A549 (cell line): ENCODE data around the gene SLC6A4. TPM values are rescaled to one million over a fixed set of nuclear protein-coding genes. Genes with fewer than 3 reads are reported as not detected.

Experiments
- ATAC-seq, 2 experiments: fragments of 200-7000 bp in 1 of 2; fragments of >200 bp in 1 of 2; cut with Nextera tagmentation in 1 of 2; cut with Tn5 transposase in 1 of 2; 3 replicates each; pipeline versions ENCODE4 v1.8.0 to v1.9.1; 2018 to 2020; ENCODE audit warnings: mild to moderate bottlenecking in 1 of 2, moderate library complexity in 1 of 2
- CTCF ChIA-PET: fragments of 300-600 bp; sonication (Branson Sonifier 250); formaldehyde crosslinking; extraction: SDS; loops from one replicate; lab custom pipeline; 2021; ENCODE audit warnings: antibody characterized with exemption, inconsistent platforms; lab: Yijun Ruan, JAX
- POLR2A ChIA-PET: fragments of 350-600 bp; formaldehyde crosslinking; extraction: SDS; loops from one replicate; lab custom pipeline; 2021; ENCODE audit warnings: antibody characterized with exemption, inconsistent platforms; lab: Yijun Ruan, JAX
- DNase-seq, 2 experiments: peaks; one replicate each; pipeline versions ENCODE4 v3.0.0 to v3.0.0-alpha.2; 2011 to 2016; ENCODE audit warnings: low read depth in 1 of 2, low spot score in 1 of 2
- FAIRE-seq: peaks from 2 replicates; lab custom pipeline; 2011; peaks lifted over from hg19 to GRCh38; lab: Jason Lieb, UNC
- H3K27ac ChIP-seq, 2 experiments: fragments of >200 bp; sonication (Bioruptor Twin); formaldehyde crosslinking; 3 replicates each; pipeline ENCODE4 v1.5.1; 2016 to 2017
- H3K4me1 ChIP-seq: fragments of >200 bp; sonication (Bioruptor Twin); formaldehyde crosslinking; 3 replicates; pipeline ENCODE4 v1.6.1; 2016
- H3K4me2 ChIP-seq: fragments of >200 bp; sonication (Bioruptor Twin); formaldehyde crosslinking; 3 replicates; pipeline ENCODE4 v1.6.1; 2016
- H3K4me3 ChIP-seq: fragments of >200 bp; sonication (Bioruptor Twin); formaldehyde crosslinking; 3 replicates; pipeline ENCODE4 v1.5.1; 2016
- H3K9me3 ChIP-seq: fragments of >200 bp; sonication (Bioruptor Twin); formaldehyde crosslinking; 3 replicates; pipeline ENCODE4 v1.6.1; 2016
- BCL3 ChIP-seq: fragments of >200 bp; sonication (Bioruptor Twin); formaldehyde crosslinking; IDR thresholded peaks from 3 replicates; pipeline ENCODE4 v1.6.1; 2016
- BHLHE40 ChIP-seq: IDR thresholded peaks from 2 replicates; pipeline ENCODE4 v1.6.1; 2012; ENCODE audit warnings: low read depth, low read length, inconsistent platforms
- CBX2 ChIP-seq: fragments of 200-600 bp; sonication (generic); IDR thresholded peaks from 2 replicates; pipeline ENCODE4 v1.6.1; 2016; ENCODE audit warnings: low read depth, mild to moderate bottlenecking, borderline replicate concordance
- CEBPB ChIP-seq, 2 experiments: fragments of >200 bp in 1 of 2; sonication (Bioruptor Twin) in 1 of 2; formaldehyde crosslinking in 1 of 2; IDR thresholded peaks; 2 replicates each; pipeline ENCODE4 v1.6.1; 2012 to 2016
- CHD4 ChIP-seq: fragments of 200-600 bp; sonication (generic); IDR thresholded peaks from 2 replicates; pipeline ENCODE4 v1.6.1; 2016; ENCODE audit warnings: antibody characterized with exemption, mild to moderate bottlenecking, borderline replicate concordance
- EHMT2 ChIP-seq: fragments of 200-600 bp; sonication (generic); IDR thresholded peaks from 2 replicates; pipeline ENCODE4 v1.6.1; 2016; ENCODE audit warnings: antibody characterized with exemption, low read depth, mild to moderate bottlenecking, moderate library complexity
- FOSL2 ChIP-seq, 2 experiments: fragments of 450-650 bp in 1 of 2; fragments of >200 bp in 1 of 2; sonication (Bioruptor Twin) in 1 of 2; formaldehyde crosslinking; IDR thresholded peaks; 2 replicates each; pipeline versions ENCODE4 v1.5.0 to v1.6.1; 2016 to 2020; ENCODE audit warnings: mild to moderate bottlenecking in 1 of 2, moderate library complexity in 1 of 2
- FOXS1 ChIP-seq: fragments of 250-450 bp; sonication (Bioruptor Pico); IDR thresholded peaks from 2 replicates; pipeline ENCODE4 v1.5.0; 2020; ENCODE audit warnings: mild to moderate bottlenecking, moderate library complexity
- HOXA7 ChIP-seq: fragments of 250-450 bp; sonication (Bioruptor Pico); IDR thresholded peaks from 2 replicates; pipeline ENCODE4 v1.5.0; 2020; ENCODE audit warnings: mild to moderate bottlenecking, moderate library complexity
- HOXB13 ChIP-seq: fragments of 250-450 bp; sonication (Bioruptor Pico); IDR thresholded peaks from 2 replicates; pipeline ENCODE4 v1.5.0; 2020; ENCODE audit warnings: low read depth, mild to moderate bottlenecking, moderate library complexity
- JUN ChIP-seq, 2 experiments: fragments of >200 bp; sonication (Bioruptor Twin); formaldehyde crosslinking; IDR thresholded peaks; 2 replicates in 1 of 2; 3 replicates in 1 of 2; pipeline ENCODE4 v1.6.1; 2016 to 2017
- JUNB ChIP-seq: fragments of >200 bp; sonication (Bioruptor Twin); formaldehyde crosslinking; IDR thresholded peaks from 2 replicates; pipeline ENCODE4 v1.6.1; 2016
- KDM5A ChIP-seq: fragments of 200-600 bp; sonication (generic); IDR thresholded peaks from 2 replicates; pipeline ENCODE4 v1.6.1; 2016; ENCODE audit warnings: antibody characterized with exemption, mild to moderate bottlenecking
- MAFK ChIP-seq: fragments of 450-650 bp; IDR thresholded peaks from 2 replicates; pipeline ENCODE4 v1.6.1; 2014; ENCODE audit not compliant: partially characterized antibody
- MYC ChIP-seq: IDR thresholded peaks from 2 replicates; pipeline ENCODE4 v1.6.1; 2012; ENCODE audit warnings: mild to moderate bottlenecking, inconsistent platforms, low read length, improper control_type of control experiment, borderline replicate concordance
- NPAS2 ChIP-seq: fragments of 250-450 bp; sonication (Bioruptor Pico); IDR thresholded peaks from 2 replicates; pipeline ENCODE4 v1.8.0; 2022; ENCODE audit warnings: mild to moderate bottlenecking, moderate library complexity, borderline replicate concordance
- NR3C1 ChIP-seq: fragments of >200 bp; sonication (Bioruptor Twin); formaldehyde crosslinking; IDR thresholded peaks from 3 replicates; pipeline ENCODE4 v1.6.1; 2017
- PHF8 ChIP-seq: fragments of 200-600 bp; sonication (generic); IDR thresholded peaks from 2 replicates; pipeline ENCODE4 v1.6.1; 2016; ENCODE audit warnings: low read depth, mild to moderate bottlenecking, antibody characterized with exemption, moderate library complexity, borderline replicate concordance
- POLR2AphosphoS2 ChIP-seq: conservative IDR thresholded peaks from 2 replicates; pipeline ENCODE4 v1.6.1; 2012; ENCODE audit warnings: low read length, improper control_type of control experiment, inconsistent platforms
- RAD21 ChIP-seq, 2 experiments: fragments of >200 bp in 1 of 2; sonication (Bioruptor Twin) in 1 of 2; formaldehyde crosslinking in 1 of 2; IDR thresholded peaks in 1 of 2; conservative IDR thresholded peaks in 1 of 2; 2 replicates in 1 of 2; 3 replicates in 1 of 2; pipeline ENCODE4 v1.6.1; 2012 to 2018; ENCODE audit warnings: inconsistent platforms in 1 of 2
- RCOR1 ChIP-seq: fragments of 150-350 bp; IDR thresholded peaks from 2 replicates; pipeline ENCODE4 v1.6.1; 2014; ENCODE audit warnings: antibody characterized with exemption, low read length, low read depth
- TFCP2L1 ChIP-seq: fragments of 250-450 bp; sonication (Bioruptor Pico); IDR thresholded peaks from 2 replicates; pipeline ENCODE4 v1.5.0; 2021; ENCODE audit warnings: mild to moderate bottlenecking
- USF2 ChIP-seq: fragments of 450-650 bp; IDR thresholded peaks from 2 replicates; pipeline ENCODE4 v1.6.1; 2014; ENCODE audit warnings: antibody characterized with exemption
- ZNF302 ChIP-seq: fragments of 250-450 bp; sonication (Bioruptor Pico); IDR thresholded peaks from 2 replicates; pipeline ENCODE4 v1.9.0; 2021; ENCODE audit warnings: inconsistent platforms, mild to moderate bottlenecking, moderate library complexity
- ZSCAN20 ChIP-seq: fragments of 250-450 bp; sonication (Bioruptor Pico); IDR thresholded peaks from 2 replicates; pipeline ENCODE4 v1.8.0; 2022; ENCODE audit warnings: mild to moderate bottlenecking, moderate library complexity
- WGBS: methylation state at CpG from one replicate; pipeline ENCODE4 v1.1.6; 2017; ENCODE audit errors: missing lambda C conversion rate; 5-methylcytosine and 5-hydroxymethylcytosine counted together
- polyA plus RNA-seq, 4 experiments: library from polyadenylated mRNA; depleted of rRNA in 3 of 4; stranded (reverse); fragments of >200 nt; fragmentation: RNase III in 1 of 4; extraction: RNeasy Plus Mini Kit Qiagen cat#74134 plus additional on column Dnase treatment in 1 of 4; gene quantifications; 2 replicates in 3 of 4; 3 replicates in 1 of 4; pipeline ENCODE4 v1.2.3, GENCODE V29; 2011 to 2017
- TF ChIP-seq, protein P1 (sequence below): fragments of 250-450 bp; sonication (Bioruptor Pico); IDR thresholded peaks from 2 replicates; pipeline ENCODE4 v1.5.0; 2020; ENCODE audit warnings: low read depth, mild to moderate bottlenecking, moderate library complexity

SLC6A4 gene
- polyA plus RNA-seq, 2 of the 4 experiments (the other 2 are of a cell fraction) = 0.12 TPM; not detected in 1

DNA sequence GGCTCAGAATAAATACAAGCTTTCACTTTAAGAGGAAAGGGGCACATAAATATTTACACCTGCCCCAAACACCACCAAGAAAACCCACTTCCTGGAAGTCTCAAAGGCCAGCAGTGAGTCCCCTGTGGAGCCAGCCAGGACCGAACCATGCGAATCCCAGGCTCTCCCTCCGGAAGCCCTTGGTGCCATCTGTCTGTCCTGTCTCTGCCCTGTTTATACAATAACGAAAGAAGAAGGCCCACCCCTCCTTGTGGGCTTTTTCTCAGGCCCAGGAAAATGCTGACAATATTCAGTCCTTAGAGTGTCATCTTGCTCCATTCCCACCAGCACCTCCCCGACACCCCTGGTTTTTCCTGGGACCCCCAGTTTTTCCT is 3.6 kb upstream of the SLC6A4 start:
- ChIA-PET CTCF (interaction anchor here (0.8 to 11.1 kb wide), 7 partner anchors 10 to 132 kb away, joined by 3 to 115 read pairs (median 4); no protein-coding TSS in a partner anchor), POLR2A (no interaction called here)
- Histone ChIP-seq H3K4me1 (peaks cover 13% of the 10 kb centered on the region), H3K9me3 (no peaks in the 10 kb centered on the region), H3K27ac (no peak overlapping the region), H3K4me2 (no peak overlapping the region), H3K4me3 (no peak overlapping the region)
- no peak for FAIRE-seq
- WGBS = 87% methylated on average over 5 of the region's 5 CpGs
- no peak for DNase-seq
- TF ChIP-seq MAFK (no peak), FOSL2 (IDR thresholded peaks at IDR 0.05) (no peak), FOSL2 (CRISPR knock-in tag; IDR thresholded peaks at IDR 0.05) (no peak), CBX2 (no peak), NPAS2 (no peak), CEBPB (IDR thresholded peaks at IDR 0.05) (no peak), JUN (IDR thresholded peaks at IDR 0.05) (no peak), BCL3 (no peak), HOXA7 (no peak), JUNB (no peak), KDM5A (no peak)
- TF ChIP-seq, all 56 proteins: peak for 0
- no peak for ATAC-seq

DNA sequence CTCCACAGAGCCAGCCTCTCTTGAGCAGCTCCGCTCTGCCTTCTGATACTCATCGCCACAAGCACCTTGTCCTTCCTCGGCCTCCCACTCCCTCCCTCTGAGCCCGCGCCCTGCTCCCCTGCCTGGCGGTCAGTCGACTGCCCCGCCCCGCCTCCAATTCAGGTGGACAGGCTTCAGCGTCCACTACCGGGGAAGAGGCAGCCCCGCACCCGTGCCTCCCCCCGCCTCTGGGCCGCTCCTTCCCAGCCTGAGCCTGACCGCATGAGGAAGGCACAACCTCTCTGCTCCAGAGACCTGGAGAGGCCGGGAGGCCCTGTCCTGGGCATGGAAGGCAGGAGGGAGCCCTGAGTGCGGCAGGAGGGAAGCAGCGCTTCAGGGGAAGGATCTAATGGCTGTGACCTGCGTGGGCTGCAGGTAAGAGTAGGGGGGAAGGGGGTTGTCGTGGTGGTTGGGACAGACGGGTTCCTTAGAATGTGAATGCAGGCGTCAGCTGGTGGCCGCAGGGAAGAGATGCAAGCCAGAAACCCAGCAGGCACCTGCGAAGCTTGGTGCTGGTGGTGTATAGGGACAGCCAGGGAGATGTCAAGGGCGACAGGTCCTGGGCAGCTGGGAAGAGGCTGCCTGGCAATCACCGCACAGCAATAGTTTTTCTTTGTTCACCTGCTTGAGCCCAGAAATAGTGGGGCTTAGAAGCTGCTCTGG is 3.0 kb upstream of the SLC6A4 start:
- POLR2A ChIA-PET = no interaction called here
- CTCF ChIA-PET = interaction anchor here (0.5 to 11.1 kb wide), 10 partner anchors 10 to 132 kb away, joined by 3 to 115 read pairs (median 6); no protein-coding TSS in a partner anchor

GRCh38 chr17:30238003-30238344 is 2.5 kb upstream of the SLC6A4 start:
- H3K4me3 ChIP-seq = no peak overlapping the region
- ChIA-PET CTCF (interaction anchor here (0.6 to 11.1 kb wide), 14 partner anchors 11 to 556 kb away, joined by 3 to 115 read pairs (median 9); no protein-coding TSS in a partner anchor), POLR2A (interaction anchor here (0.7 kb wide), 1 partner anchor 113 kb away, joined by 3 read pairs; no protein-coding TSS in a partner anchor)
- FAIRE-seq = no peak
- no peak overlapping the region for H3K27ac ChIP-seq
- peaks cover 13% of the 10 kb centered on the region for H3K4me1 ChIP-seq
- no peak for DNase-seq
- no peak for TF ChIP-seq BHLHE40
- no peak for TF ChIP-seq ZSCAN20 (CRISPR knock-in tag)
- TF ChIP-seq KDM5A = no peak
- TF ChIP-seq HOXA7 = no peak
- TF ChIP-seq MYC = no peak
- TF ChIP-seq JUNB = no peak
- no peak for TF ChIP-seq CHD4
- no peak for TF ChIP-seq ZNF302
- TF ChIP-seq PHF8 = no peak
- TF ChIP-seq RAD21 (conservative IDR thresholded peaks at IDR 0.05 in 1 of 2, IDR thresholded peaks at IDR 0.05 in 1 of 2) = no peak
- no peak for TF ChIP-seq USF2
- no peak for TF ChIP-seq CBX2
- TF ChIP-seq HOXB13 = no peak
- no peak for TF ChIP-seq EHMT2
- TF ChIP-seq NR3C1 = no peak
- no peak for TF ChIP-seq RCOR1
- no peak for TF ChIP-seq POLR2AphosphoS2
- TF ChIP-seq TFCP2L1 (CRISPR knock-in tag) = no peak
- no peak for TF ChIP-seq FOXS1 (CRISPR knock-in tag)
- no peak for ATAC-seq
- no peaks in the 10 kb centered on the region for H3K9me3 ChIP-seq
- no peak overlapping the region for H3K4me2 ChIP-seq
- 75% methylated on average over 7 of the region's 7 CpGs for WGBS

More for the DNA sequence above, 3.0 kb upstream of the SLC6A4 start:
- Histone ChIP-seq H3K4me3 (no peak overlapping the region), H3K4me2 (no peak overlapping the region), H3K27ac (no peak overlapping the region), H3K4me1 (peaks cover 13% of the 10 kb centered on the region), H3K9me3 (no peaks in the 10 kb centered on the region)
- WGBS = 87% methylated on average over 20 of the region's 27 CpGs
- no peak for DNase-seq
- TF ChIP-seq, protein P1, sequence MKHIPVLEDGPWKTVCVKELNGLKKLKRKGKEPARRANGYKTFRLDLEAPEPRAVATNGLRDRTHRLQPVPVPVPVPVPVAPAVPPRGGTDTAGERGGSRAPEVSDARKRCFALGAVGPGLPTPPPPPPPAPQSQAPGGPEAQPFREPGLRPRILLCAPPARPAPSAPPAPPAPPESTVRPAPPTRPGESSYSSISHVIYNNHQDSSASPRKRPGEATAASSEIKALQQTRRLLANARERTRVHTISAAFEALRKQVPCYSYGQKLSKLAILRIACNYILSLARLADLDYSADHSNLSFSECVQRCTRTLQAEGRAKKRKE (CRISPR knock-in tag) = no peak
- no peak for FAIRE-seq
- no peak for ATAC-seq
